Measurements from ENCODE around the gene SLC6A11.

SLC6A11 gene

DNA sequence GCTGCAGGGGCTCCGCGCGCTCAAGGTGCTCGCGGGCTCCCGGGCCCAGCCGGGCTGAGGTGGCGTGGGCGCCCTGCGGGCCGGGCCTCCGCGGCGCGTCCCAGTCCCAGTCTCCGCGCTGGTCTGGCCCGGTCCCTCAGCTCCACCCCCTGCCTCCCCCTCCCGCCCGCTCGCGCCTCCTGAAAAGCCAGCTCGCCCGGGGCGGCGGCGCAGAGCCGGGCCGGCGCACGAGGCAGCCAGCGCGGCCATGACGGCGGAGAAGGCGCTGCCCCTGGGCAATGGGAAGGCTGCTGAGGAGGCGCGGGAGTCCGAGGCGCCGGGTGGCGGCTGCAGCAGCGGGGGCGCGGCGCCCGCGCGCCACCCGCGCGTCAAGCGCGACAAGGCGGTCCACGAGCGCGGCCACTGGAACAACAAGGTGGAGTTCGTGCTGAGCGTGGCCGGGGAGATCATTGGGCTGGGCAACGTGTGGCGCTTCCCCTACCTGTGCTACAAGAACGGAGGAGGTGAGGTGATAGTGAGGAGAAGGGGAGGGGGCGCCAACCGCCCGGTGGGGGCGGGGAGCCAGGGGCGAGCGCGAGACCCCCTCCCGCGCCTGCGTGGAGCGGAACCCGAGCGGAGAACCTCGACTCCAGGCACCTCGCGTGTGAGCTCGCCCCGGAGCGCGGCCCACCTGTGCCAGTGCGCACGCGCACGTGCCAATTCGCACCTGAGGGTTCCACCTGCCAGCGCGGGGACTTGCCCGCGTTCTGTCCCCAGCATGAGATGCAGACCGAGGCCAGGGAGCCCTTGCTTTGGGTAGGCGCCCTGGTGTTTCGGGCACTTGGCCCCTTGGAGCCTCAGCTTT lies at the start of gene SLC6A11:
Gene SLC6A11 (plus strand): TSS at position 210 of the 844 bp plus-strand sequence. CDS start 38 bp downstream, at position 248.
- TF ChIP-seq PATZ1 (CRISPR knock-in tag; IDR thresholded peaks at IDR 0.05; ENCODE audit: borderline replicate concordance) (no peak), ARNTL (CRISPR knock-in tag; IDR thresholded peaks at IDR 0.05; ENCODE audit: borderline replicate concordance, low read depth) (no peak), PPARA (CRISPR knock-in tag; IDR thresholded peaks at IDR 0.05; ENCODE audit: borderline replicate concordance) (no peak), RARB (CRISPR knock-in tag; IDR thresholded peaks at IDR 0.05) (no peak), ISL1 (CRISPR knock-in tag; IDR thresholded peaks at IDR 0.05) (no peak), GLIS3 (CRISPR knock-in tag; IDR thresholded peaks at IDR 0.05) (no peak)
- TF ChIP-seq, protein P1, sequence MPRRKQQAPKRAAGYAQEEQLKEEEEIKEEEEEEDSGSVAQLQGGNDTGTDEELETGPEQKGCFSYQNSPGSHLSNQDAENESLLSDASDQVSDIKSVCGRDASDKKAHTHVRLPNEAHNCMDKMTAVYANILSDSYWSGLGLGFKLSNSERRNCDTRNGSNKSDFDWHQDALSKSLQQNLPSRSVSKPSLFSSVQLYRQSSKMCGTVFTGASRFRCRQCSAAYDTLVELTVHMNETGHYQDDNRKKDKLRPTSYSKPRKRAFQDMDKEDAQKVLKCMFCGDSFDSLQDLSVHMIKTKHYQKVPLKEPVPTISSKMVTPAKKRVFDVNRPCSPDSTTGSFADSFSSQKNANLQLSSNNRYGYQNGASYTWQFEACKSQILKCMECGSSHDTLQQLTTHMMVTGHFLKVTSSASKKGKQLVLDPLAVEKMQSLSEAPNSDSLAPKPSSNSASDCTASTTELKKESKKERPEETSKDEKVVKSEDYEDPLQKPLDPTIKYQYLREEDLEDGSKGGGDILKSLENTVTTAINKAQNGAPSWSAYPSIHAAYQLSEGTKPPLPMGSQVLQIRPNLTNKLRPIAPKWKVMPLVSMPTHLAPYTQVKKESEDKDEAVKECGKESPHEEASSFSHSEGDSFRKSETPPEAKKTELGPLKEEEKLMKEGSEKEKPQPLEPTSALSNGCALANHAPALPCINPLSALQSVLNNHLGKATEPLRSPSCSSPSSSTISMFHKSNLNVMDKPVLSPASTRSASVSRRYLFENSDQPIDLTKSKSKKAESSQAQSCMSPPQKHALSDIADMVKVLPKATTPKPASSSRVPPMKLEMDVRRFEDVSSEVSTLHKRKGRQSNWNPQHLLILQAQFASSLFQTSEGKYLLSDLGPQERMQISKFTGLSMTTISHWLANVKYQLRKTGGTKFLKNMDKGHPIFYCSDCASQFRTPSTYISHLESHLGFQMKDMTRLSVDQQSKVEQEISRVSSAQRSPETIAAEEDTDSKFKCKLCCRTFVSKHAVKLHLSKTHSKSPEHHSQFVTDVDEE (CRISPR knock-in tag; IDR thresholded peaks at IDR 0.05) = no peak
- ATAC-seq = no peak

DNA sequence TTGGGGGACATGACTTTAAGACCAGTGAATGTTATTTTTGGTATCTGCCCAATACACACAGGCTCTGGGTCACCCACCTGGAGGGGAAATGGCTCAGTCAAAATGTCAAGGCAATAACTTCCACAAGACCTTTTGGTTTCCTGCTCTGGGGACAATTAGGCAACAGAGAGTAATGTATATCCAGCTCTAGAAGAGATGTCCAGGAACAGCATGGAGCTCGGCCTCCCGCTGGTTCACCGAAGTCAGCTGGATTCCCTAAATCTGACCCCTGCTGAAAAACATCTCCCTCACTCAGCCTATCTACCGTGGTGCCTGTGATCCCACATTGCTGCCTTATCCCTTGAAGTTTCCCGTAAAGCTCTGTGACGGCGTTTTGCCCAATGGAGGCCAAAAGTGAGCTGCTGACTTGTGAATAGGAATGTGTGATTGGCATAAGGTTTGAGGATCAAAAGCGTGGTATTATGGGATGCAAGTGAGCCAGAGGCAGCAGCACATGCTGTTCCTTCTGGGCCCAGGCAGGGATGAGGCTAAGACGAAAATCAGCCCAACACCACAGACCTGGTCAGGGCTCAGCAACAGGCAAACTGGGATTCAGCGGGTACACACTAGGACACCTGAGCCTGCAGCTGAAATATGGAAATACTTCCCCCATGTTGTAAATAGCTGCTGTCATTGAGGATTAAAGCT lies 47.2 kb upstream of the SLC6A11 start:
- ATAC-seq = no peak

More for the DNA sequence above, 47.2 kb upstream of the SLC6A11 start:
- no peak for TF ChIP-seq POU6F1 (CRISPR knock-in tag; IDR thresholded peaks at IDR 0.05; ENCODE audit: borderline replicate concordance, low read depth)
- TF ChIP-seq, protein P2, sequence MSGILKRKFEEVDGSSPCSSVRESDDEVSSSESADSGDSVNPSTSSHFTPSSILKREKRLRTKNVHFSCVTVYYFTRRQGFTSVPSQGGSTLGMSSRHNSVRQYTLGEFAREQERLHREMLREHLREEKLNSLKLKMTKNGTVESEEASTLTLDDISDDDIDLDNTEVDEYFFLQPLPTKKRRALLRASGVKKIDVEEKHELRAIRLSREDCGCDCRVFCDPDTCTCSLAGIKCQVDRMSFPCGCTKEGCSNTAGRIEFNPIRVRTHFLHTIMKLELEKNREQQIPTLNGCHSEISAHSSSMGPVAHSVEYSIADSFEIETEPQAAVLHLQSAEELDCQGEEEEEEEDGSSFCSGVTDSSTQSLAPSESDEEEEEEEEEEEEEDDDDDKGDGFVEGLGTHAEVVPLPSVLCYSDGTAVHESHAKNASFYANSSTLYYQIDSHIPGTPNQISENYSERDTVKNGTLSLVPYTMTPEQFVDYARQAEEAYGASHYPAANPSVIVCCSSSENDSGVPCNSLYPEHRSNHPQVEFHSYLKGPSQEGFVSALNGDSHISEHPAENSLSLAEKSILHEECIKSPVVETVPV (CRISPR knock-in tag; IDR thresholded peaks at IDR 0.05) = no peak
- no peak for TF ChIP-seq ZFP3 (CRISPR knock-in tag; IDR thresholded peaks at IDR 0.05)
- no peak for TF ChIP-seq ISL1 (CRISPR knock-in tag; IDR thresholded peaks at IDR 0.05)
- no peak for TF ChIP-seq RARB (CRISPR knock-in tag; IDR thresholded peaks at IDR 0.05)
- no peak for TF ChIP-seq CSDC2 (CRISPR knock-in tag; IDR thresholded peaks at IDR 0.05)
- TF ChIP-seq ZNF8 (CRISPR knock-in tag; IDR thresholded peaks at IDR 0.05) = no peak
- no peak for TF ChIP-seq TOX (CRISPR knock-in tag; IDR thresholded peaks at IDR 0.05; ENCODE audit: borderline replicate concordance)
- no peak for TF ChIP-seq GLIS3 (CRISPR knock-in tag; IDR thresholded peaks at IDR 0.05)
- TF ChIP-seq OSR1 (CRISPR knock-in tag; IDR thresholded peaks at IDR 0.05) = no peak
- no peak for TF ChIP-seq ARNTL (CRISPR knock-in tag; IDR thresholded peaks at IDR 0.05; ENCODE audit: borderline replicate concordance, low read depth)
- TF ChIP-seq SNAI2 (CRISPR knock-in tag; IDR thresholded peaks at IDR 0.05) = no peak
- TF ChIP-seq BACH2 (CRISPR knock-in tag; IDR thresholded peaks at IDR 0.05; ENCODE audit: borderline replicate concordance) = no peak
- no peak for TF ChIP-seq ESRRG (CRISPR knock-in tag; IDR thresholded peaks at IDR 0.05)
- TF ChIP-seq ZNF70 (CRISPR knock-in tag; IDR thresholded peaks at IDR 0.05) = no peak
- TF ChIP-seq ZFP30 (CRISPR knock-in tag; IDR thresholded peaks at IDR 0.05) = no peak
- no peak for TF ChIP-seq TCF4 (CRISPR knock-in tag; IDR thresholded peaks at IDR 0.05; ENCODE audit: borderline replicate concordance)
- TF ChIP-seq, protein P1 (CRISPR knock-in tag; IDR thresholded peaks at IDR 0.05) = no peak
- TF ChIP-seq ZNF565 (CRISPR knock-in tag; conservative IDR thresholded peaks at IDR 0.05; ENCODE audit: low read depth) = no peak

Measured in SK-N-SH treated with all-trans-retinoic acid at 6 μM for 48 hours (cell line).